HG02884 (cell line): ENCODE results near the gene TBX6.

Source experiments
- ATAC-seq: cut with Tn5 transposase; IDR thresholded peaks from one replicate; pipeline ENCODE4 v1.9.1; 2021; ENCODE audit warnings: mild to moderate bottlenecking, moderate library complexity; ENCODE audit not compliant: unreplicated experiment

TBX6 gene

DNA sequence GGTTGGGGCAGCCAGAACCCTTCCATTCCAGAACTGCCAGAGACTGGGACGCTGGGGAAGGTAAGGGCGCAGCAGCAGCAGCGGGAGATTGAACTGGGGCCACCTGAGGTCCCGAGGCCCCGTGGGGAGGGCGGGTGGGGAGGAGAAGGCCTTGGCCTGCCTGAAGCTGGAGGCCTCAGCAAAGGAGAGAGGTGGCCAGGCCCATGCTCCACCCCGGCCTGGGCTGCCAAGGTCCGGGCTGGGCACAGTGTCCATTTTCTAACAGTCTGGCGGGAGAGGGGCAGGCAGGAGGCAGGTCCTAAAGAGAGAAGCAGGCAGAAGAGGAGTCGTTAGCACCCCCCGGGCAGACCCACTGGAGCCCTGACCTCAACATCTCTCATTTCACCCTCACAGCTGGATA lies 22.7 kb upstream of the TBX6 start:
- ATAC-seq: no peak

DNA sequence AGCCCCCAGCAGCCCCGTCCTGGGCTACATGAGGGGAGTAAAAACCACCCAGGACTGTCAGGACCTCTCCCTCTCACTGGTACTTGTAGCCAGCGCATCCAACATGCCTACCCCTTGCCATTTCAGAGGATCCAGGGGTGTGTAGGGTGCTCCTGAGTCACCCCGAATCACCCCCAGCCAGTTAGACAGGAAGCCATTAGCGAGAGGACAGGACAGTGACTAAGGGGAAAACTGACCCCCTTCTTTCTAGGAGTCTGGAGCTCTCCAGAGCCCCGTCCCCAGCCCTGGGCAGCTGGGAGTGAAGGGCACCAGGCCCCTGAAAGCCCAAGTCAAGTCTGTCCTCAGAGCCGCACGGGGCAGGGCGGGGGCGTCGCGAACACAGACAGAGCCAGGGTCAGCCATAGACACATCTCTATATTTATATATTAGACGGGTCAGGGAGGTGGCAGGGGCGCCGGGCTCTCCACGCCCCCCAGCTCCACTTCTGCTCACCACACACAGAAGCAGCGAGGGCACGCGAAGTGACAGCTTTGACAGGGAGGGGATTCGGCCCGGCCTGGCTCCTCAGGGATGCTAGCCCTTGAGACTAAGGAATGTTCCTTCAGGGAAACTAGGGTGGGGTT lies 22.1 kb upstream of the TBX6 start:
- ATAC-seq: no peak

DNA sequence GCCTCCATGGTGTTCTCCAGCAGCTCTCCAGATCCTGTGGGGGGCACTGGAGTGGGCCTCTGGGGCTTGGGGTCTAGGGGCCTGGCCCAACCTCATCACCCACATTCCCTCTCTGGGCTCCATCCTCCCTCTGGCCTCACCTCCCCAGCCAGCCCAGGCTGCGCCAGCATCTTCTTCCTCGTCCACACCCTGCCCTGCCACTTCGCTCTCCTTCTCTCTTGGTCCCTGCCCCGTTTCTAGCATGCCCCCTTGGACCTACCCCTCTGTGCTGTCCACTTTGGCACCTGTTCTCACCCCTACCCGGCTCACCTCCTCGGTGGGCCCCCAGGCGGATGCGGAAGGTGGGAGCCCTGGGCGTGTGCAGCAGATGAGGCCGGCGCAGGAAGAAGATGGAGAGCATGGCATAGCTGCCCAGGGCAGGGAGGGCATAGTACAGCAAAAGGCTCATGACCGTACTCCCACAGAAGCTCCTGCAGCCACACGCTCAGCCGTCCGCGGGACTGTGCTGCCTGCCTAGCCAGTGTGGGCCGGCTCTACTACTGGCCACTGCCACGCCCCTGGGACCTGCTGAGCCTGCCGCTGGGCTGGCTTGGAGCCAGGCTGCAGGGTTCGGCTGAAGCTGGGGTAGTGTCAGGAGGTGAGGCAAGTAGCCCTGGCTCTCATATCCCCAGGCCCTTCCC lies 21.4 kb upstream of the TBX6 start, which contains the start of gene GDPD3:
TSS of gene GDPD3 (minus strand) at position 507 of the 680 bp plus-strand sequence. CDS start at position 448, 59 bp downstream.
- ATAC-seq: no peak

DNA sequence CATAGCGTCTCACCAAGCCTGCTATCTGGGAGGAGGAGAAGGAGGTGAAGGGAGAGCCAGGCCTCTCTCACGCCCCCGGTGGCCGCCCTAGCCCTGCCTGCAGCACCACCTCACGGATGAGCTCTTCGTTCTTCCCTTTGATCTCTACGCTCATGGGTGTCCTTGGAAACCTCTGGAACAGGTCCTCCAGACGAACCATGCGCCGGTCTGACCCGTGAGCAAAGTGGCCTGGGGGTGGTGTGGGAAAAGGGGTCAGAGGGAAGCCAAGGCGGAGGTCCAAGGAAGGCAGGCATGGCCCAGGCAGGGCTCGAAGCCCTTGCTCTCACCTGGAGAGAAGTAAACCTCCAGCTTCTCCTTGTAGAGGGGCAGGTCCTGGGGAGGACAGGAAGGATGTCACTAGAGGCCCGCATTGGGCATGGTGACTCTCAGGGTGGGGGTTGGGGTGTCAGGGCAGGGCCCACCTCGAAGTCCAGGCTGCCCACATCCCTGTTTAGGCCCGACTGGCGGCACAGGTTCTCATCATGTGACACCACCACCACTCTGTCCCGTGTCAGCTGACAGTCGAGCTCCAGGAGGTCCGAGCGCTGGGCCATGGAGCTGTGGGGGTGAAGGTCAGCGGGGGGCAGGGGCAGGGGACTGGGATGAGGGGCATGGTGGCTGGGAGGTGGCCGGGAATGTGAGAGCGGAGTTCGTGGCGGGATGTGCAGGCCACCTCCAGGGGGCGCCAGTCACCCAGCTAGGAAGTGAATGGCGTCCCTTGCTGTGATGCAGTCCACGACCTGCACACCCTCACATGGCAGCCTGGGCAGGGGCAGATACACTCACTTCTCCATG lies 20.7 kb upstream of the TBX6 start:
- no peak for ATAC-seq

DNA sequence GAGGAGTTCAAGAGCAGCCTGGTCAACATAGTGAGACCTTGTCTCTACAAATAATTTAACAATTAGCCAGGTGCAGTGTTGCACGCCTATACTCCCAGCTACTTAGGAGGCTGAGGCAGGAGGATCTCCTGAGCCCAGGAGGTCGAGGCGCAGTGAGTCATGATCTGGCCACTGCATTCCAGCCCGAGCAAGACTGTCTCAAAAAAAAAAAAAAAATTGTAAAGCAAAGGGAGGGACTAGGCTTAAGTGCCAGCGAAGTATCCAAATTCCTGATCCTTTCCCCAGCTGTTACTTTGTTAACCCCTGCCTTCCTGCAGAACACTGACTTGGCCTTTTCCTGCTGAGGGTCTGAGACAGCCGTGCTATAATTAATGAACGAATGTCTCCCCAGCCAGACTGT lies 18.9 kb upstream of the TBX6 start:
- no peak for ATAC-seq

DNA sequence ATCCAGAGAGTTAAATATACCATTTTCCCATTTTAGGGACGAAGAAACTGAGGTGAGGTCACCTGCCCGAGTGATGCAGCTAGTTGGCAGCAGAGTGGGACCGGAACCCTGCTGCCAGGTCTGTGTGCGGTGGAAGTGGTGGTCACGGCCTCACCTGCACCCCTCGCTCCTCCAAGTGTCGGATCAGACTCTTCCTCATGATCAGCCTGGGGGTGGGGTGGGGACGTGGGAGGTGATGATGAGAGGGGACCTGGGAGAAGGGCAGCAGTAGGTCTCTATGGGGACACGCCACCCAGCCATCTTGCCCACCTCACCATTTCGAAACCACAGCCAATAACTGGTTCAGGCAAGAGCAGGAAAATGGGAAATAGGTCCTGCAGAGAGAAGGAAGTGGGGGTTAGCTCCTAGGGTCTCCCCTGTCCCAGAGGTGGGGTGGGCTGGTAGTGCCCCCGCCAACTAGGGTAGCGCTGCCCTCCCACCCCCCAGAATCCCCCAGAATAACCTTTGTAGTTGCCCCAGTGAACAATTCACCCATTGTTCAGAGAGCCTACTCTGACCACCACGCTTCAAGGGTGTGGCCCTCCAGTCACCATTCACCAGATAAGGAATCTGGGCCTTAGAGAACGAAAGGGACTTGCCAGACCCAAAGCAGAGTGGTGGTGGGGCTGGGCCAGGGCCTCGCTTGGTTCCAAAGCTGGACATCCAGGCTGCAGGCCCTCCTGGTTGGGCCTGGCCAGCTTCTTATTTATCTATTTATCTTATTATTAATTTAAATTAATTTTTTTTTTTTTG lies 16.5 kb upstream of the TBX6 start:
- ATAC-seq: no peak

DNA sequence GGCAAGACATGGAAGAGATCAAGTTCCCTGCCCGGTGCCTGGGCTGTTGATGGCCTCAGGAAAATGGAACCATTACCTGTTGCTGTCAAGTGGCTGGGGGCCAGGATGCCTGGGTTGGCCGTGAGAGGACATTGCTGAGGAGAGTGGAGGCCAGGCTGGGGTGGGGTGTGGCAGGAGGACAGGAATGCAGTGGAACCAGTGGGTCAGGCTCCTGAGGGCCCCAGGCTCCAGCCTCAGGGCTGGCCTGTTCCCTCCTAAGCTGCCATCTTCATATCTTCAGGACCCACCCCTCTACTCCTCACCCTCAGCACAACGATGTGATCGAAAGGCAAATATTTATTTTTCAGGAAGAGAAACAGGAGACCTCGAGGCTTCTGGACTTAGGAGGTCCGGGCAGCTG lies 12.8 kb upstream of the TBX6 start:
- ATAC-seq: no peak

DNA sequence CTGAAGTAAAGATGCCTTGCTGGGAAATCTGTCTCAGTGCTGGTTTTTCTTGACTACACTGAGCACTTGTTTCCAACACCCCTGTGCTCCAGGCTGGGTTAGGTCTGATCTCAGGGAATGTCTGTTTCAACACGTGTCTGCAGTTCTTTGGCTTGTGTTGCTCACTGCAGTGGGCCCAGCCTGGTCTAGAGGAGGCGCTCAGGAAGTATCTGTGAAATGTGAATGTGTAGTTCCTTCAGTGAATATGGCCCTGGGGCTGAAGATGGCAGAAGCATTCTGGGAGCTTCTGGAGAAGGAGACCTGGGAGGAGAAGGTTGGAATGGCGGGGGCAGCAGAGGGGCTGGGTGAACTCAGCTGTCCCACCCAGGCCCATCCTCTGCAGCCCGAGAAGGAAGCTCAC lies 12.4 kb upstream of the TBX6 start:
- no peak for ATAC-seq

DNA sequence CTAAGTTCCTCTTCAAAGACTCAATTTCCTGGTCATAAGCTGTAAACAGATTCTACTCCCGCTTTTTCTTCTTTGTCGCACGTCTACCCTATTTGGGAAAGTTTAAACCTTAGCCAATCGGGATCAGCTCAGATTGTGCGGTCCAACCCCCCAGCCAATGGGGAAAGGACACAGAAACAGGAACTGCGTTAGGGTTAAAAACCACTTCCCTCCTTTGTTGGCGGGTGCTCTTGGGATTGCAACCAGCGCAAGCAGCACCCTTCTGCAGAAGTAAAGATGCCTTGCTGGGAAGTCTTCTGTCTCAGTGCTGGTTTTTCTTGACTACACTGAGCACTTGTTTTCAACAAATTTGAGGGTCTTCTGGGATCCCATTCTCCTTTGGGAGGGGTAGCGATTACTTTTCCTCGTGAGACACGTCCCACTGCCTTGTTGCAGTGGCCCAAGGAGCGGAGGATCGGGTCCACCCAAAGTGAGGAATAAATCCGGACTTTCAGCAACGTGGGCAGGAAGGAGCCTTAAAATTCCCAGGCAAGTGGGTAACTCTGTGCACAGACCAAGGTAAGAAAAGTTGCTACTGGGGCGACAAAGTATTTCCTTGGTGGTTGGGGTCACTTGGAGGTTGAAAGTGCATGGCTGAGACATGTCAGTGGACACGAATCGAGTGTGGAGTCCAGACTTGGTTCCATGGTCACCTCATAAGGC lies 5.3 kb upstream of the TBX6 start:
- ATAC-seq: no peak

DNA sequence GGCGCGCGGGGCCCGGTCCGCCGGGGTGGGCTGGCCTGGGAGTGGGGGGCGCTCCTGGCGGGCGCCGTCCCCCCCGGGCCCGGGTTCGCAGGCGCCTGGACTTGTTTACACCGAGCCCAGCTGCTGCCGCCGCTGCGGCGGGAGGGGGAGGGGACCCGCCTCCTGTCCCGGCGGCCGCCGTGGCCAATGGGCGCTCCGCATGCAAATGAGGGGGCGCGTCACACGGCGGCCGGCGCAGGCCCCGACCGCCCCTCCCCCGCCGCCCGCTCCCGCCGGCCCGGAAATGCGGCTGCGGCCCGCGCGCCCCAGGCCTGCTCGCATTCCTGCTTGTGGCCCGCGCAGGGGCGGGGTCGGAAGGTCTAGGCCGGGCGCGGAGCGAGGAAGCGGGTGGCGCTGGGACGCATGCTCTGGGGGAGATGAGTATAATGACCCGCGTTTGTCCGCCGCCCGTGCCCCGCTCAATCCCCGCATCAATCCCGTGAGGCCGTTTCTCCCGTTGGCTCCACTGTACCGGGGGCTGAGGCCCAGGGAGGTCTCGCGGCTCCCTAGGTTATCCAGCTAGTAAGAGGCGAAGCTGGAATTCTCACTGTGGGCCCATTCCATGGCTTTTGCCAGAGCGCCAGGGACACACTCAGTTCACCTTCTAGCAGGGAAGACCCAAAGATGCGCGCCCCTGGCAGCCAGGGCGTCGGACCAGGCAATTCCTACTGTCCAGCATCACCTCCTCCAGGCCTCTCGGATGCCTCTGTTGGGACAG lies 4.6 kb upstream of the TBX6 start, which contains the start of gene YPEL3:
TSS of gene YPEL3 (minus strand) at position 109 of the 757 bp plus-strand sequence. CDS start 731 bp downstream, outside the sequence.
- no peak for ATAC-seq

DNA sequence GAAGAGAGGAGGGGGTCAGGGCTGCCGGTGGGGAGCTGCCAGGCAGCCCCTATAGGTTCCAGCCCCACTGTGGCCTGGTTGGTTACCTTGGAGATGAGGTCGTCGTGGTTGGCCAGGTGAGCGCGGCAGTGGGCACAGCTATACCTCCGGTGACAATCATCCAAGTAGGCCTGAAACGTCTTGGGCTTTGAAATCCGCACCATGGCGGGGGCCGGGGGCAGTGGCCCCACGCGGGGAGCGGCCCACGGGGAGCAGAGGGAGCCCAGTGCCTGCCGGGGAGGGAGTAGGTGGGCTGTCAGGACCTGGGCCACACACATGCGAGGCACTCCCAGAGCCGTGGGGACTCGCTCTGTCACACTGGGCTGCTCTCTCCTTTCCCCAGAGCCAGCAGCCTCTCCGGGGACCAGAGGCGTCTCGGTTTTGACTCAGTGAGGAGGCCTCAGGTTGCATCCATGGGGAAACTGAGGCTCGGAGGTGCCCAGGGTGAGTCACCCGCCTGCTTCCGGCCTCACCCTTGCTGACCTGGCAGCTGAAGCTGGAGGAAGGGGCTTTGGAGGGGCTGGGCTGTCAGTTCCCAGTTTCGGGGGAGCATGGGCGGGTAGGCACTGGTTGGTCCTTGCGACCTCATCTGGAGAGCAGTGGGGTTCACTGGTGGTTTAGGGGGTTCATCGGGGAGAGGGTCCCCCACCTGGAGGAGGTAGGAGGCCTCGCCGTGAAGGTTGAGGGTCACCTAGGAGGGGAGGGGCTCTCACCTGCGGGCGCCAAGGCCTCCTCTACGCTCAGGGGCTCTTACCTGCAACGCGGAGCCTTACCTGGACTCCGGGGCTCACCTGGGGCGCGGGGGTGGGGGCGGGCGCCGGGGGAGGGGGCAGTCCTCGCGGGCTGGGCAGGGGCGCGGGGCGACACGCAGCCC lies 3.7 kb upstream of the TBX6 start:
- no peak for ATAC-seq

DNA sequence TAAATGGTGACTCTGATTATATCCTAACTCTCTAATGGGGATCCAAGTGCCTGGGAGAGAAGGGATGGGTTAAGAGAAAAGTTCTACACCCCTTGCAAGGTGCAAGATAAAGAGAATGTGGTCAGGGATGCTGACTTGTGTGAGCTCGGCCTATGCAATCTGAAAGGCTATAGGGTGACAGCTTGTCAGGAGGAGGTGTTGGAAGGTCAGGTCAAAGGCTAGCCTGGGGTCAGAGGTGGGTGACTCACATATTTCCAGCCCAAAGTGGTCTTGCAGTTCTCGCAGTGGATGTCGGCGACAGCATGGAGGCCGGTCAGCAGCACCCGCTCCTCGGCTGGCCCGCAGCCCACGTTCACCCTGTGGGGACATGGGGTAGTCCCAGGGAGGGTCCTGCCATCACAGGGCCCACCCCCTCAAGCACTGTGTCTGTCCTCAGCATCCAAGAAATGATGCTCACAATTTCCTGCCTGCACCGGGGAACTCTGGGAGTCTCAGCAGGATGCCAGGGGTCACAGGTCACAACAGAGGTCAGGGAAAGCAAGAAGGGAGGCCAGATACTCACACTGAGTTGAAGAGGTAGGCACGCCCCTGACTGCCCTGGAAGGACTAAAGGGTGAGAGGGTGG lies 2.9 kb upstream of the TBX6 start:
- no peak for ATAC-seq

DNA sequence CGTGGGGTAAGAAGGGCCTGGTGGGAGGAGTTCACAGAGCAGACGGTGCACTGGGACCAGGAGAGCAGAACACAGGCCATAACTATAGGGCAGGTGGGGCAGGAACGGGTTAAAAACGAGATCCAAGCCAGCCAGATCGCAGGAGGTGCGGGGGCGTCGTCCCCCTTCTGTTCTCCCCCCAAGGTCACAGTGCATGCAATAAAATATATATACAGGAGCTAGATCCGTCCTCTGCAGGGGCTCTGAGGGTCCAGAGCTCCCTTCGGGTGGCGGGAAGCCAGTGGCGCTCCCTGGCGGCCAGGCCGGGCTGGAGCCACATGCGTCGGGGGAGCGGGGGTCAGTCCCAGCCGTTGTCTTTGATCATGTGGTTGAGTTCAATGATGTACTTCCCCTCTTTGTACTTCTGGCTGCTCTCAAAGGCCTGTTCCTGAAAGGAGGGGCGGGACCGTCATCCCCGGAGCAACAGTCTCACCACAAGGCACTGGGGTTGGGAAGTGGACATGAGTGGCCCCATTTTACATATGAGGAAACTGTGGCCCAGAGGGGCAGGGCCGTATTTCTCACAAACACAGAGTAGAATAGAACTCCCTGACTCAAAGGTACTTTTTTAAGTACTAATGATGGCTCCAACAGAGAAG lies 768 bp upstream of the TBX6 start:
- ATAC-seq: peak; percentile 43

DNA sequence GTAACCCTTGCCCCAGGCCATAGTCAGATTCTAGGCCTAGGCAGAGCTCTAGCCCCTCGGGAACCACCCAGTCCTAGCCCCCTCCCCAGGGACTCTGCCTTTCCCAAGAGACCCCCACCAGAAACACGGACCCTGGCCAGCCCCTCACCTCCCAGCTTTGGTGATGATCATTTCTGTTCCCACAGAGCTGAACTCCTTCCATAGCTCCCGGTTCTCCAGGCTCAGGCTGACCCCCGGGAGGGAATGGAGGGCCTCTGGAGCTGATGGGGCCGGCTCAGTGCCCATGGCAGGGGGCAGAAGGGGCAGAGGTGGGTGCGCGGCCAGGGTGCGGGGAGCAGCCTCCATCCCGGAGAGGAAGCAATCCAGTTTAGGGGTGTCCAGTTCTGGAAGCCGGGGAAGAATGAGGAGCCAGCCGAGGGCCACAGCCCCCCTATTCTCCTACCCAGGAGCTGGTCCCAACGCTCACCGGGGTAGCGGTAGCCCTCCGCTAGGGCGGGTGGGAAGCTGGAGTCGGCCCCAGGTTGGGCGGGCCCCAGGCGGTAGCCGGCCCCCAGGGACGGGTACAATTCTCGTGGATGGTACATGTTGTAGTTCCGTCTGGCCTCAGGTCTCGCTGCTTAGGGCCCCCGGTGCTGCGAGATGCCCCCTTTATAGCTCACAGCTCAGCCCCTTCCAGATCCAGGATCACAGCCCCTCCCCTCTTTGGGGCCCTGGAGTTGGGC lies 953 bp downstream of the TBX6 start:
- no peak for ATAC-seq

DNA sequence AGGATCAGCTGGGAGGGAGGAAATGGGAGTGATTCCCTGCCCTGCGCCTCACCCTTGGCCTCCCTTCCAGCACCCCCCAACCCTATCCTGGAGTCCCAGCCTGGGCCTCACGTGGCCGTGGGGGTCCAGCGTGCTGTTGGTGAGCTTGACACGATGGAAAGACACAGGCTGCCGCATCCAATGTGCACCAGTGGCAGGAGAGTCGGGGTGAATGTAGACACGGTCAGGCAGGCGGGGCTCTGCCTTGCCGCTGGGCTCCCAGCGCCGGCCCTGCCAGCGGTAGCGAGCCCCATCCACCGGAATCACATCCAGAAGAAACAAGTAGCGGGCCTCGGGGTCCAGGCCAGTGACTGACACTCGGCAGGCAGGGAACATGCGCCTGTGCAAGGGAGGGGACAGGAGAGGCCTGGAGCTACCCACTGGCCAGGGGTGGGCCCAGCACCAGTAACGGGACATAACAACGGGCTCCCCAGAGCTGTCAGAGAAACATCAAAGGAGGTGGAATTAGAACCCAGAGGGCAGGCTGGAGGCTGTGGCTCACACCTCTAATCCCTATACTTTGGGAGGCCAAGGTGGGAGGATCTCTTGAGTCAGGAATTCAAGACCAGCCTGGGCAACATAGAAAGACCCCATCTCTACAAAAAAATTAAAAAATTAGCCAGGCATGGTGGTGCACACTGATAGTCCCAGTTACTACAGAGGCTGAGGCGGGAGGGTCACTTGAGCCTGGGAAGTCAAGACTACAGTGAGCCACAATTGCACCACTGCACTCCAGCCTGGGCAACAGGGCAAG lies 2.7 kb downstream of the TBX6 start:
- ATAC-seq: no peak

DNA sequence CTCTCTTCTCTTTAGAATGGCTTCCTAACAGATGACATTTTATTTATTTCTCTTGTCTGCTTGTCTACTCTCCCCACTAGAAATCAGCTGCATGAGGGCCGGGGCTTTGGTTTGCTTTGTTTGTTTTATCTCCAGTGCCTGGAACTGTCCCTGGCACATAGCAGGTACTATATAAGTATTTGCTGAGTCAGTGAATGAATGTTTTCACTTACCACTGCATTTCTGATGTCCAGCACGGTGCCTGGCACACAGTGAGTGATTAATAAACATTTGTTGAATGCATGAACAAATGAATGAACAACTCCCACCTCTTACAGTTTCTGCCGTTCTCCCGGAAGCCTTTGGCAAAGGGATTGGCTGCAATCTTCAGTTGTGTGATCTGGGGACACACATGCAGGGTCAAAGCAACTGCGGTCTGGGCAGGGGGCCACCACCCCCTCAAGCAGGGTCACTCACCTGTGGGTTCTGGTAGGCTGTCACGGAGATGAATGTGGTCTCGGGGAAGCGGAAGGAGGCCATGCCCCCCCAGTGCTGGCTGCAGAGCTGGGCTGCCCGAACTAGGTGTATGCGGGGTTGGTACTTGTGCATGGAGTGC lies 3.4 kb downstream of the TBX6 start:
- no peak for ATAC-seq
